Ureter (tissue), 1 donor: Measurements from ENCODE around the gene BRD1. TPM values are rescaled to one million over a fixed set of nuclear protein-coding genes. Genes with fewer than 3 reads are reported as not detected.

ENCODE experiments used
- DNase-seq: peaks from one replicate; pipeline ENCODE4 v3.0.0-alpha.2; 2020; ENCODE audit warnings: low spot score
- total RNA-seq: library from RNA; stranded (reverse); gene quantifications from one replicate; pipeline ENCODE4 v1.2.4, GENCODE V29; 2023
- donor health status: DM: yes; HTN: yes; CAD: no.

Gene BRD1
- total RNA-seq: 41.5 TPM

GRCh38 chr22:49827853-49828598 is at the start of gene BRD1:
TSS of gene BRD1 (minus strand) at chr22:49827873. CDS start at chr22:49824317, 3,556 bp downstream.
- no peak for DNase-seq

GRCh38 chr22:49873228-49873940 is 45.7 kb upstream of the BRD1 start:
- no peak for DNase-seq

GRCh38 chr22:49872347-49872746 is 44.7 kb upstream of the BRD1 start:
- DNase-seq: no peak

GRCh38 chr22:49871482-49871881 is 43.8 kb upstream of the BRD1 start:
- no peak for DNase-seq

GRCh38 chr22:49869845-49870712 is 42.4 kb upstream of the BRD1 start:
- DNase-seq: no peak

- DNase-seq: no peak
These were observed 41.6 kb upstream of the BRD1 start for GRCh38 chr22:49869086-49869830.

- no peak for DNase-seq
These were observed 39.9 kb upstream of the BRD1 start for GRCh38 chr22:49867303-49868265.

- no peak for DNase-seq
These were observed 39.0 kb upstream of the BRD1 start for GRCh38 chr22:49866646-49867045.

- no peak for DNase-seq
These were observed 38.5 kb upstream of the BRD1 start for GRCh38 chr22:49866134-49866533.

GRCh38 chr22:49865156-49865555 is 37.5 kb upstream of the BRD1 start:
- DNase-seq: no peak

GRCh38 chr22:49863931-49864330 is 36.3 kb upstream of the BRD1 start:
- DNase-seq: no peak

- no peak for DNase-seq
These were observed 34.8 kb upstream of the BRD1 start for GRCh38 chr22:49862496-49862776.

GRCh38 chr22:49861642-49862495 is 34.2 kb upstream of the BRD1 start:
- no peak for DNase-seq

- no peak for DNase-seq
These were observed 31.2 kb upstream of the BRD1 start for GRCh38 chr22:49858827-49859226.

GRCh38 chr22:49856766-49857618 is 29.3 kb upstream of the BRD1 start:
- DNase-seq: no peak

- no peak for DNase-seq
These were observed 28.7 kb upstream of the BRD1 start for GRCh38 chr22:49856343-49856742.

GRCh38 chr22:49855251-49855911 is 27.7 kb upstream of the BRD1 start:
- no peak for DNase-seq
